ENCODE results near the gene INSIG2.

The INSIG2 gene

GRCh38 chr2:118102433-118103082 is 14.3 kb downstream of the INSIG2 start:
- no peak for DNase-seq

GRCh38 chr2:118103951-118104940 is 16.0 kb downstream of the INSIG2 start:
- DNase-seq: no peak

- DNase-seq: no peak
Observed at GRCh38 chr2:118105497-118105896, 17.2 kb downstream of the INSIG2 start.

- DNase-seq: no peak
Observed at GRCh38 chr2:118106926-118107325, 18.7 kb downstream of the INSIG2 start.

GRCh38 chr2:118110310-118110709 is 22.0 kb downstream of the INSIG2 start:
- DNase-seq: no peak

- DNase-seq: no peak
Observed at GRCh38 chr2:118110991-118111390, 22.7 kb downstream of the INSIG2 start.

GRCh38 chr2:118112771-118113334 is 24.6 kb downstream of the INSIG2 start:
- DNase-seq: no peak

GRCh38 chr2:118114863-118115262 is 26.6 kb downstream of the INSIG2 start:
- DNase-seq: no peak

GRCh38 chr2:118115761-118116160 is 27.5 kb downstream of the INSIG2 start:
- no peak for DNase-seq

- no peak for DNase-seq
Observed at GRCh38 chr2:118118479-118118878, 30.2 kb downstream of the INSIG2 start.

GRCh38 chr2:118119158-118119727 is 31.0 kb downstream of the INSIG2 start:
- no peak for DNase-seq

GRCh38 chr2:118119761-118120400 is 31.6 kb downstream of the INSIG2 start:
- DNase-seq: no peak

GRCh38 chr2:118120401-118120780 is 32.1 kb downstream of the INSIG2 start:
- DNase-seq: no peak

GRCh38 chr2:118121101-118121500 is 32.8 kb downstream of the INSIG2 start:
- no peak for DNase-seq

- no peak for DNase-seq
Observed at GRCh38 chr2:118121986-118122524, 33.8 kb downstream of the INSIG2 start.

GRCh38 chr2:118122594-118123281 is 34.5 kb downstream of the INSIG2 start:
- DNase-seq: no peak

GRCh38 chr2:118123561-118124232 is 35.4 kb downstream of the INSIG2 start:
- DNase-seq: no peak

- no peak for DNase-seq
Observed at GRCh38 chr2:118124288-118124891, 36.1 kb downstream of the INSIG2 start.

- no peak for DNase-seq
Observed at GRCh38 chr2:118127250-118127649, 39.0 kb downstream of the INSIG2 start.

- DNase-seq: no peak
Observed at GRCh38 chr2:118128826-118129225, 40.6 kb downstream of the INSIG2 start.

GRCh38 chr2:118130385-118130784 is 42.1 kb downstream of the INSIG2 start:
- DNase-seq: no peak
